Stimulated activated CD4-positive, alpha-beta T cell treated with anti-CD3 and anti-CD28 coated beads, Interleukin-1b, Interleukin-23, amount 100 ng/mL, for 48 hours (primary cell): ENCODE measurements around the gene EP400.
"Not testable (repeated sequence)": the region's sequence is repeated elsewhere in the genome, so short reads cannot be mapped to it uniquely, and the experiment has no call there.

ENCODE experiments used
- DNase-seq: peaks from one replicate; pipeline ENCODE4 v3.0.0-alpha.2; 2020

Gene EP400

GRCh38 chr12:132024758-132025157 lies 75.0 kb downstream of the EP400 start:
- no peak for DNase-seq

GRCh38 chr12:132025526-132025925 lies 75.8 kb downstream of the EP400 start:
- no peak for DNase-seq

GRCh38 chr12:132026061-132026795 lies 76.5 kb downstream of the EP400 start:
- no peak for DNase-seq

GRCh38 chr12:132026796-132027500 lies 77.2 kb downstream of the EP400 start:
- no peak for DNase-seq

GRCh38 chr12:132027636-132028035 lies 77.9 kb downstream of the EP400 start:
- no peak for DNase-seq

GRCh38 chr12:132028111-132028510 lies 78.4 kb downstream of the EP400 start:
- DNase-seq = no peak

GRCh38 chr12:132029503-132030300 lies 80.0 kb downstream of the EP400 start:
- no peak for DNase-seq

- no peak for DNase-seq
These were observed 80.8 kb downstream of the EP400 start for GRCh38 chr12:132030367-132031038.

- no peak for DNase-seq
These were observed 83.9 kb downstream of the EP400 start for GRCh38 chr12:132033627-132034026.

- no peak for DNase-seq
These were observed 86.4 kb downstream of the EP400 start for GRCh38 chr12:132036063-132036683.

- DNase-seq = no peak
These were observed 91.3 kb downstream of the EP400 start for GRCh38 chr12:132040906-132041606.

- DNase-seq = no peak
These were observed 93.5 kb downstream of the EP400 start for GRCh38 chr12:132043216-132043615.

- DNase-seq = no peak
These were observed 94.2 kb downstream of the EP400 start for GRCh38 chr12:132043770-132044467.

GRCh38 chr12:132044661-132045412 lies 95.1 kb downstream of the EP400 start:
- DNase-seq = no peak

- no peak for DNase-seq
These were observed 96.0 kb downstream of the EP400 start for GRCh38 chr12:132045751-132046150.

GRCh38 chr12:132046561-132046960 lies 96.8 kb downstream of the EP400 start:
- no peak for DNase-seq

GRCh38 chr12:132047630-132048029 lies 97.9 kb downstream of the EP400 start:
- DNase-seq = not testable (repeated sequence)

- DNase-seq = no peak
These were observed 99.7 kb downstream of the EP400 start for GRCh38 chr12:132049442-132049841.

- no peak for DNase-seq
These were observed 100.1 kb downstream of the EP400 start for GRCh38 chr12:132049876-132050275.

- DNase-seq = not testable (repeated sequence)
These were observed 102.0 kb downstream of the EP400 start for GRCh38 chr12:132051718-132052117.
